Prostate gland (tissue), 2 donors: ENCODE data around the gene FCER1G.

Experiments
- POLR2AphosphoS5 ChIP-seq: sonication (generic); formaldehyde crosslinking; IDR thresholded peaks from one replicate; pipeline ENCODE4 v1.6.1; 2017; ENCODE audit warnings: antibody characterized with exemption
- TF ChIP-seq, protein P1 (sequence below), 4 experiments: fragments of 200-600 bp in 2 of 4; fragments of 450-650 bp in 2 of 4; sonication (generic) in 2 of 4; IDR thresholded peaks; 1 replicate in 3 of 4; 2 replicates in 1 of 4; pipeline ENCODE4 v1.5.1; 2016 to 2019; ENCODE audit warnings: antibody characterized with exemption in 4 of 4, mild to moderate bottlenecking in 2 of 4, moderate library complexity in 2 of 4

DNA sequence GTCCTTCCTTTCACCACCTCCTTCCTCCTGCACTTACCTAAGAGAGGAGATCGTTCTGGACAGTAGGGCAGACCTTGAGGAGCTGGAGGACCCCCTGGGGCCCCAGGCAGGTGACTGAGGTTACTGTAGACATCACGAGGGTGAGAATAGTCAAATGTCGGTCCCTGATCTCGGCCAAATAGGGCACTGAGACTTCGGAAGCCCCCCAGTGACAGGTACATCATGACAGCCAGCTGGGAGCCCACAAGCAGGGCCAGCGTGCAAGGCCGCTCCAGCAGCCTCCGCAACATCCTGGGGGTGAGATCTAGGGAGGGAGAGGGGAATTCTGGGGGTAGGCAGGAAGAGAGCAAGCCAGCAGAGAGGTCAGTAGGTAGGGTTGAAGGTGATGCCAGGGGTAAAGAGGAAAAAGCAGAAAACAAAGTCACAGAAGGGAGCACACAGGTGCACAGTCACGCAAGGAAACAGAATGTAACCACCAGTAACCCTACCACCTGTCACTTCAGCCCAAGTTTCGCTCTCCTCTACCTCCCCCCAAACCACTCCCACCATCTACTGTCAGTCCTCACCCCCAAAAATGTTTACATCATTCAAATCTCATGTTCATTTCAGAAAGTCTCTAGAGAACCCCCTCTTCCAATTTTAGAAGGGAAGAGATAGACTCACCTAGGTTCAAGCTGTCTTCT, 39.2 kb upstream of the FCER1G start:
- no peak for TF ChIP-seq POLR2AphosphoS5
- TF ChIP-seq, protein P1, sequence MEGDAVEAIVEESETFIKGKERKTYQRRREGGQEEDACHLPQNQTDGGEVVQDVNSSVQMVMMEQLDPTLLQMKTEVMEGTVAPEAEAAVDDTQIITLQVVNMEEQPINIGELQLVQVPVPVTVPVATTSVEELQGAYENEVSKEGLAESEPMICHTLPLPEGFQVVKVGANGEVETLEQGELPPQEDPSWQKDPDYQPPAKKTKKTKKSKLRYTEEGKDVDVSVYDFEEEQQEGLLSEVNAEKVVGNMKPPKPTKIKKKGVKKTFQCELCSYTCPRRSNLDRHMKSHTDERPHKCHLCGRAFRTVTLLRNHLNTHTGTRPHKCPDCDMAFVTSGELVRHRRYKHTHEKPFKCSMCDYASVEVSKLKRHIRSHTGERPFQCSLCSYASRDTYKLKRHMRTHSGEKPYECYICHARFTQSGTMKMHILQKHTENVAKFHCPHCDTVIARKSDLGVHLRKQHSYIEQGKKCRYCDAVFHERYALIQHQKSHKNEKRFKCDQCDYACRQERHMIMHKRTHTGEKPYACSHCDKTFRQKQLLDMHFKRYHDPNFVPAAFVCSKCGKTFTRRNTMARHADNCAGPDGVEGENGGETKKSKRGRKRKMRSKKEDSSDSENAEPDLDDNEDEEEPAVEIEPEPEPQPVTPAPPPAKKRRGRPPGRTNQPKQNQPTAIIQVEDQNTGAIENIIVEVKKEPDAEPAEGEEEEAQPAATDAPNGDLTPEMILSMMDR (IDR thresholded peaks at IDR 0.05), result no peak
